Measurements from ENCODE around the gene KRT31. TPM values are rescaled to one million over a fixed set of nuclear protein-coding genes. Genes with fewer than 3 reads are reported as not detected.

The KRT31 gene
- total RNA-seq: not detected in 2 replicates

DNA sequence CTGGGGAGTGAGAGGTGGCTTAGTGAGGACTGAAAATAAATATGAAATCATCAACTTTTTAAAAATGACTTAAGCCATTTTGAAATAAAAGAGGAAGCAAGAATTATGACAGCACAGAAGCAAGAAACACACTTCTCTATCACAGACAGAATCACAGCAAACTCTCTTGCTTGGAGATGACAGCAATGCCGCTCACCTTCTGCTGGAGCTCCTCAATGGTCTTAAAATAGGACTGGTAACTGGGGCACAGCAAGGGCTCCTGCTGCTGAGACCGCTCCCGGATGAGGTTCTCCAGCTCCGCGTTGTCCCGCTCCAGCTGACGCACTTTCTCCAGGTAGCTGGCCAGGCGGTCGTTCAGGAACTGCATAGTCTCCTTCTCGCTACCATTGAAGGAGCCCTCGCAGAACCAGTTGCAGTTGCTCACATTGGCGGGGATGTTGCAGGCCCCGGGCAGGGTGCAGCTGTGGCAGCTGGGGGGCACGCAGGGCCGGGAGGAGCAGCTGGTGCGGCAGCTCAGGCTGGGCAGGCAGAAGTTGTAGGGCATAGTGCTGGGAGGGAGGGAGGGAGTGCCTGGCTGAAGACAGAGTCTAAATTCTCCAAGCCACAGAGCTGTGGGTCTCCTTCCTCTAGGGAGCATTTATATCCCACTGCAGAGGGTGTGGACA lies at the start of gene KRT31:
Gene KRT31, minus strand, starts transcription at position 613 of the 665 bp plus-strand sequence. Its CDS starts 69 bp downstream, at position 544.

DNA sequence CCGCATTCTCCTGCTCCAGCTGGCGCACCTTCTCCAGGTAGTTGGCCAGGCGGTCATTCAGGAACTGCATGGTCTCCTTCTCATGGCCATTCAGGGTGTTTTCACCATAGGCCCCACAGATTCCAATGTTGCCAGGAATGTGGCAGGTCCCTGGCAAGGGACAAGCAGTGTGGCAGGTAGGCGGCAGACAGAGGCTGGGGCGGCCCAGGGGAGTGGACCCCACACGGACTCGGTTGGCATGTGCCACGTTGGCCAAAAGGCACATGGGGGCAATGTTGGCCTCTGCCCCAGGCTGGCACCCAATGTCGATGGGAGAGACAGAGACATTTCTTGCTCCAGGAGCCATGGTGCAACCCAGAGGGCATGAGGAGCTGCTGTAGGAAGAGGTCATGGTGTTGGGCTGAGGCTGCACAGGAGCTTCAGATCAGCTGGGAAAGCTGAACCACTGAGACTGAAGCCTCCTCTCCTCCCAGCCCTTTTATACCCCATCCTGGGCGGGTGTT lies 43.2 kb upstream of the KRT31 start, which contains the start of gene KRT38:
Gene KRT38, minus strand, starts transcription at position 453 of the 503 bp plus-strand sequence. Its CDS starts 62 bp downstream, at position 391.

GRCh38 chr17:41424111-41424635 lies 26.8 kb upstream of the KRT31 start, which contains the start of gene KRT37:
Gene KRT37, minus strand, starts transcription at chr17:41424585. Its CDS starts 62 bp downstream, at chr17:41424523.

DNA sequence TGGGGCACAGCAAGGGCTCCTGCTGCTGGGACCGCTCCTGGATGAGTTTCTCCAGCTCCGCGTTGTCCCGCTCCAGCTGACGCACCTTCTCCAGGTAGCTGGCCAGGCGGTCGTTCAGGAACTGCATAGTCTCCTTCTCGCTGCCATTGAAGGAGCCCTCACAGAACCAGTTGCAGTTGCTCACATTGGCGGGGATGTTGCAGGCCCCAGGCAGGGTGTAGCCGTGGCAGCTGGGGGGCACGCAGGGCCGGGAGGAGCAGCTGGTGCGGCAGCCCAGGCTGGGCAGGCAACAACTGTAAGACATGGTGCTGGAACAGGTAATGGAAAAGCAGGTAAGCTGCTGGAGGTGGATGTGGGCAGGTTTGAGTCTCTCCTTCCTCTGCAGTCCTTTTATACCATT lies 15.5 kb downstream of the KRT31 start, which contains the start of gene KRT34:
Gene KRT34, minus strand, starts transcription at position 364 of the 400 bp plus-strand sequence. Its CDS starts 60 bp downstream, at position 304.

GRCh38 chr17:41369713-41370112 lies 27.7 kb downstream of the KRT31 start, which contains the start of gene KRT33B:
Gene KRT33B, minus strand, starts transcription at chr17:41369813. Its CDS starts 63 bp downstream, at chr17:41369750.

DNA sequence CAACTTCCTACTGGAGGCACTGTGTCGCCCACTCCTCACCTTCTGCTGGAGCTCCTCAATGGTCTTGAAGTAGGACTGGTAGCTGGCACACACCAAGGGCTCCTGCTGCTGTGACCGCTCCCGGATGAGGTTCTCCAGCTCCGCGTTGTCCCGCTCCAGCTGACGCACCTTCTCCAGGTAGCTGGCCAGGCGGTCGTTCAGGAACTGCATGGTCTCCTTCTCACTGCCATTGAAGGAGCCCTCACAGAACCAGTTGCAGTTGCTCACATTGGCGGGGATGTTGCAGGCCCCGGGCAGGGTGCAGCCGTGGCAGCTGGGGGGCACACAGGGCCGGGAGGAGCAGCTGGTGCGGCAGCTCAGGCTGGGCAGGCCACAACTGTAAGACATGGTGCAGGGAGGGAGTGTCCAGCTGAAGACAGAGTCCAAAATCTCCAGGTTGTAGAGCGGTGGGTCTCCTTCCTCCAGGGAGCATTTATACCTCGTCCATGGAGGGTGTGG lies 47.0 kb downstream of the KRT31 start, which contains the start of gene KRT33A:
Gene KRT33A, minus strand, starts transcription at position 448 of the 498 bp plus-strand sequence. Its CDS starts 61 bp downstream, at position 387.

Other genes with a start within 250 kb of the KRT31 start
- not detected in 2 replicates for gene KRTAP4-5, start 247.8 kb downstream of the KRT31 start, total RNA-seq
- not detected in 2 replicates for gene KRTAP4-4, start 236.9 kb downstream of the KRT31 start, total RNA-seq
- not detected in 2 replicates for gene KRTAP4-3, start 229.4 kb downstream of the KRT31 start, total RNA-seq
- gene KRTAP4-2, start 219.4 kb downstream of the KRT31 start, total RNA-seq: not detected in 2 replicates
- gene KRTAP4-1, start 212.7 kb downstream of the KRT31 start, total RNA-seq: not detected in 2 replicates
- not detected in 2 replicates for gene KRTAP9-1, start 207.7 kb downstream of the KRT31 start, total RNA-seq
- gene KRTAP9-2, start 171.0 kb downstream of the KRT31 start, total RNA-seq: not detected in 2 replicates
- gene KRTAP9-3, start 165.2 kb downstream of the KRT31 start, total RNA-seq: not detected in 2 replicates
- gene KRTAP9-8, start 159.6 kb downstream of the KRT31 start, total RNA-seq: not detected in 2 replicates
- not detected in 2 replicates for gene KRTAP9-4, start 147.9 kb downstream of the KRT31 start, total RNA-seq
- gene KRTAP9-9, start 142.2 kb downstream of the KRT31 start, total RNA-seq: not detected in 2 replicates
- gene KRTAP9-6, start 132.2 kb downstream of the KRT31 start, total RNA-seq: not detected in 2 replicates
- not detected in 2 replicates for gene KRTAP9-7, start 121.9 kb downstream of the KRT31 start, total RNA-seq
- not detected in 2 replicates for gene KRTAP29-1, start 94.8 kb downstream of the KRT31 start, total RNA-seq
- gene KRTAP16-1, start 88.3 kb downstream of the KRT31 start, total RNA-seq: not detected in 2 replicates
- not detected in 2 replicates for gene KRTAP17-1, start 81.9 kb downstream of the KRT31 start, total RNA-seq
- gene KRT33A, start 46.8 kb downstream of the KRT31 start, total RNA-seq: not detected in 2 replicates
- not detected in 2 replicates for gene KRT33B, start 27.8 kb downstream of the KRT31 start, total RNA-seq
- gene KRT34, start 15.3 kb downstream of the KRT31 start, total RNA-seq: not detected in 2 replicates
- gene KRT37, start 27.0 kb upstream of the KRT31 start, total RNA-seq: not detected in 2 replicates
- gene KRT38, start 43.4 kb upstream of the KRT31 start, total RNA-seq: not detected in 2 replicates
- gene KRT32, start 69.8 kb upstream of the KRT31 start, total RNA-seq: not detected in 2 replicates
- 0.09 TPM in 1 of 2 replicates, not detected in the other for gene KRT35, start 83.5 kb upstream of the KRT31 start, total RNA-seq
- gene KRT36, start 92.3 kb upstream of the KRT31 start, total RNA-seq: under 0.01 TPM in 1 of 2 replicates, not detected in the other
- not detected in 2 replicates for gene KRT13, start 108.0 kb upstream of the KRT31 start, total RNA-seq
- 0.56 and 1.8 TPM in 2 replicates for gene KRT15, start 121.3 kb upstream of the KRT31 start, total RNA-seq
- gene KRT19, start 130.7 kb upstream of the KRT31 start, total RNA-seq: 144 and 171 TPM in 2 replicates
- gene KRT9, start 174.5 kb upstream of the KRT31 start, total RNA-seq: not detected in 2 replicates
- 0.19 TPM in 1 of 2 replicates, not detected in the other for gene KRT14, start 189.3 kb upstream of the KRT31 start, total RNA-seq
- gene KRT16, start 215.2 kb upstream of the KRT31 start, total RNA-seq: 0.09 TPM in 1 of 2 replicates, not detected in the other
- 2.2 and 2.4 TPM in 2 replicates for gene KRT17, start 227.0 kb upstream of the KRT31 start, total RNA-seq

Data from endothelial cell of coronary artery (primary cell).